Lower leg skin (tissue), 4 donors: ENCODE measurements around the gene CDC73. TPM values are rescaled to one million over a fixed set of nuclear protein-coding genes. Genes with fewer than 3 reads are reported as not detected.

ENCODE experiments used
- DNase-seq, 2 donors: peaks; one replicate each; pipeline ENCODE4 v3.0.0-alpha.2; 2019; ENCODE audit warnings: low spot score in 2 of 2
- H3K4me3 ChIP-seq: fragments of 200-600 bp; sonication (generic); 2 replicates; pipeline ENCODE4 v1.5.1; 2017; ENCODE audit warnings: mild to moderate bottlenecking, low read depth; ENCODE audit not compliant: poor library complexity, severe bottlenecking
- POLR2A ChIP-seq, 2 donors: fragments of 450-650 bp; IDR thresholded peaks; one replicate each; pipeline ENCODE4 v1.6.1; 2016 to 2017; ENCODE audit warnings: antibody characterized with exemption in 2 of 2, mild to moderate bottlenecking in 1 of 2, moderate library complexity in 1 of 2
- WGBS, 2 donors: methylation state at CpG; one replicate each; pipeline ENCODE4 v1.1.5; 2018; 5-methylcytosine and 5-hydroxymethylcytosine counted together
- intact Hi-C: fragments of 100-400 bp; cut with DNase I; formaldehyde crosslinking; loops from one replicate; pipeline ENCODE4 v1.15.0; 2023; ENCODE audit warnings: low total_unique reads
- total RNA-seq, 4 donors: library from RNA; depleted of rRNA; stranded (reverse); fragments of >200 nt; gene quantifications; one replicate each; pipeline ENCODE4 v1.1.0, GENCODE V29; 2016
- TF ChIP-seq, protein P1 (sequence below), 3 donors: fragments of 450-650 bp; IDR thresholded peaks; one replicate each; pipeline ENCODE4 v1.5.1; 2016; ENCODE audit warnings: antibody characterized with exemption in 3 of 3, mild to moderate bottlenecking in 3 of 3, moderate library complexity in 2 of 3

Gene CDC73
- total RNA-seq, 4 donors from 2014 or later, result 19.2 to 23.7 (median 20.0) TPM

DNA sequence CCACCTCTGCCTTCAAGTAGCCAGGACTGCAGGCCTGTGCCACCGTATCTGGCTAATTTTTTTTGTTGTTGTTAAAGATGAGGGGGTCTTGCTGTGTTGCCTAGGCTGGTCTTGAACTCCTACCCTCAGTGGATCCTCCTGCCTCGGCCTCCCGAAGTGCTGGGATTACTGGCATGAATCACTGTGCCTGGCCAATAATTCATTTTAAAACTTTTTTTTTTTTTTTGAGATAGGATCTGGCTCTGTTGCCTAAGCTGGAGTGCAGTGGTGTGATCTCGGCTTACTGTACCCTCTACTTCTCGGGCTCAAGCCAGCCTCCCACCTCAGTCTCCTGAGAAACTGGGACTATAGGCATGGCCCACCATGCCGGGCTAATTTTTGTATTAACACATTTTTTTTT is 3.5 kb downstream of the CDC73 start:
- 91 to 93% methylated on average over 6 of the region's 6 CpGs for WGBS, 2 donors
- no peak overlapping the region for H3K4me3 ChIP-seq
- TF ChIP-seq POLR2A (IDR thresholded peaks at IDR 0.05), result no peak
- TF ChIP-seq, protein P1, sequence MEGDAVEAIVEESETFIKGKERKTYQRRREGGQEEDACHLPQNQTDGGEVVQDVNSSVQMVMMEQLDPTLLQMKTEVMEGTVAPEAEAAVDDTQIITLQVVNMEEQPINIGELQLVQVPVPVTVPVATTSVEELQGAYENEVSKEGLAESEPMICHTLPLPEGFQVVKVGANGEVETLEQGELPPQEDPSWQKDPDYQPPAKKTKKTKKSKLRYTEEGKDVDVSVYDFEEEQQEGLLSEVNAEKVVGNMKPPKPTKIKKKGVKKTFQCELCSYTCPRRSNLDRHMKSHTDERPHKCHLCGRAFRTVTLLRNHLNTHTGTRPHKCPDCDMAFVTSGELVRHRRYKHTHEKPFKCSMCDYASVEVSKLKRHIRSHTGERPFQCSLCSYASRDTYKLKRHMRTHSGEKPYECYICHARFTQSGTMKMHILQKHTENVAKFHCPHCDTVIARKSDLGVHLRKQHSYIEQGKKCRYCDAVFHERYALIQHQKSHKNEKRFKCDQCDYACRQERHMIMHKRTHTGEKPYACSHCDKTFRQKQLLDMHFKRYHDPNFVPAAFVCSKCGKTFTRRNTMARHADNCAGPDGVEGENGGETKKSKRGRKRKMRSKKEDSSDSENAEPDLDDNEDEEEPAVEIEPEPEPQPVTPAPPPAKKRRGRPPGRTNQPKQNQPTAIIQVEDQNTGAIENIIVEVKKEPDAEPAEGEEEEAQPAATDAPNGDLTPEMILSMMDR (IDR thresholded peaks at IDR 0.05), result no peak
- no peak for DNase-seq
- intact Hi-C loops, result no loop called here

DNA sequence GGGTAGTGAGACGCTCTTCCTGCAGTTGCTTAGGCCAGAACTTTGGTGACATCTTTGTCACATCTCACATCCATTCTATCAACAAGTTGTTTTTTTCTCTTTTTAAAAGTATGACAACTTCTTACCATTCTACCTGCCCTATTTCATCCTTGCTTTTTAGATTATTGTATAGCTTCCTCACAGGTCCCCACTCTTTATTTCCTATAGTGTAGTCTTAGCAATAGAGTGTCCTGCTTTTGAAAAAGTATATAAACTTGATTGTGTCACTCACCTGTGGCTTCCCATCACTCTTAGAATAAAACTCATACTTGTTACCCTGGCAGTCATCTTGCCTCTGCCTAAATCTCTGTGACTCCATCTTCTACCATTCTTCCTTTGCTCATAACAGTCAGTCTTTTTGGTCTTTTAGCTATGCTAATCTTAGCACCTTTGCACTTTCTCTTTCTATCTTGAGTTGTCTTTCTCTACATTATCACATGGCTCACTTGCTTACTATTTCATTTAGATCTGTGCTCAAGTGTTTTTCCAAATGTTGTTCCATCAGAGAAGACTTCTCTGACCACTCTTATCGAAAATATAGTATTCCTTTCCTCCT is 9.5 kb downstream of the CDC73 start:
- TF ChIP-seq, protein P1 (IDR thresholded peaks at IDR 0.05), result no peak
- TF ChIP-seq POLR2A (IDR thresholded peaks at IDR 0.05), result no peak
- H3K4me3 ChIP-seq, result no peak overlapping the region
- no peak for DNase-seq
- intact Hi-C loops, result no loop called here
- WGBS, 2 donors, result 99 to 100% methylated on average over 2 of the region's 2 CpGs

DNA sequence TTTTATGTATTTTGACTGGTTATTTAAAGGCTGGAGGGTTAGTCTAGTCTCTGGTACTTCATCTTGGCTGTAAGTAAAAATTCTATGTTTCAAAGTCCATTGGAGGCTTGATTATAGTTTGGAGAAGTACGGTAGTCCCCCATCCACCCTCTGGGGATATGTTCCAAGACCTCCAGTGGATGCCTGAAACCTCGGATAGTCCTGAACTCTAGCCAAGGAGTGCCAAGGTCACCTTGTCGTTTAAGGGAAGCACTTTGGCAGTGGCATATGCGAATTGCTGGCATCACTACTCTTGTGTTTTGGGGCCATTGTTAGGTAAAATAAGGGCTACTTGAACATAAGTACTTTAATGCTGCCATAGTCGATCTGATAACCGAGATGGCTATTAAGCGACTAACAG is 18.4 kb downstream of the CDC73 start:
- H3K4me3 ChIP-seq, result no peak overlapping the region
- TF ChIP-seq, protein P1 (IDR thresholded peaks at IDR 0.05), result no peak
- TF ChIP-seq POLR2A (IDR thresholded peaks at IDR 0.05), result no peak
- WGBS, 2 donors, result 86 to 90% methylated on average over 7 of the region's 7 CpGs
- intact Hi-C loops, result no loop called here
- DNase-seq, result no peak

DNA sequence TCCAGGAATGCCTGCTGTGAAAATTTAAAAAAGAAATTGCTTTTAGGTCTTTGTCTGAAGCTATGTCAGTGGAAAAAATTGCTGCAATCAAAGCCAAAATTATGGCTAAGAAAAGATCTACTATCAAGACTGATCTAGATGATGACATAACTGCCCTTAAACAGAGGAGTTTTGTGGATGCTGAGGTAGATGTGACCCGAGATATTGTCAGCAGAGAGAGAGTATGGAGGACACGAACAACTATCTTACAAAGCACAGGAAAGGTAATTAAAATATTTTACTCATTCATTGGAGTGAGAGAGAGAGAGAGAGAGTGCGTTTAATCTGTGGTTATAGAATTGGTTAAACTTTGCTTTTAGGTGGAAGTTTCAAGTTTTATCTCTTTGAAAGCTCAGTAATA is 20.0 kb downstream of the CDC73 start:
- WGBS, 2 donors, result 62 to 73% methylated on average over 3 of the region's 3 CpGs
- no peak for DNase-seq
- TF ChIP-seq, protein P1 (IDR thresholded peaks at IDR 0.05), result no peak
- no peak for TF ChIP-seq POLR2A (IDR thresholded peaks at IDR 0.05)
- no peak overlapping the region for H3K4me3 ChIP-seq
- intact Hi-C loops, result no loop called here

DNA sequence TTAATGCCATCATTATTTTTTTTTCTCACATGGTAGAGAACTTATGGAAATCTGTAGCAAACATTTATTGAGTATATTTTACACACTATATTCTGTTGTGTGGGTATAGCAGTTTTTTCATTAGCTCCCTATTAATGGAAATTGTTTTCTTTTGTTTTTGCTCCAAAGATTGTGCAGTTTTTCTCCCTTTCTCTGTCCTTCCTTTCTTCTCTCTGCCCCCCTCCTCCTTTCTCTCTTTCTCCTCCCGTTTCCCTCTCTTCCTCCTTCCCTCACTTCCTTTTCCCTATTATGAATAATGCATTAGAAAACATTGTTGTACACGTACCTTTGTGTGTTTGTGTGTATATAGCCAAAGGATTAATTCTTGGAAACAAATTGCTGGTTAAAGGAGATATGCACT is 20.6 kb downstream of the CDC73 start:
- intact Hi-C loops, result no loop called here
- TF ChIP-seq, protein P1 (IDR thresholded peaks at IDR 0.05), result no peak
- TF ChIP-seq POLR2A (IDR thresholded peaks at IDR 0.05), result no peak
- no peak for DNase-seq
- H3K4me3 ChIP-seq, result no peak overlapping the region
- WGBS, 2 donors, result 56 to 57% methylated on average over 2 of the region's 2 CpGs

DNA sequence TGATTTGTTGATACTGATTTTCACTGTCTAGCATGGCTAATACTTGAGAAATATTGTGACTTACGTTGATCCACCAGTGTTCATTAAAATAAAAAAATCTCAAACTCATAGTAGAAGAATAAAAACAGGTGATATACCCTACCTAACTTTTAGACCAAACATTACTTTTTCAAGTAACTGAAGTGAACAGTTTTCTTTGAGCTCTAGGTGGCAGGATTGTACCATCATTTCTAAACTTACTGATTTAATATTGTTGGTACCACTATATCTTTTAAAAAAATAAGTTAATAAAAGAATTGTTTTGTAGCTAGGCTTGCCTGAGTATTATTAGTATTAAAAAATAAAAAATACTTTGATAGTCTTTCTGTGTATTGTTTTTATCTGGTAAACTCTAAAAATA is 21.5 kb downstream of the CDC73 start:
- TF ChIP-seq, protein P1 (IDR thresholded peaks at IDR 0.05), result no peak
- TF ChIP-seq POLR2A (IDR thresholded peaks at IDR 0.05), result no peak

More for the DNA sequence above, 21.5 kb downstream of the CDC73 start:
- 81 to 86% methylated on average over 1 of the region's 1 CpG for WGBS, 2 donors
- intact Hi-C loops, result no loop called here
- no peak for DNase-seq
- H3K4me3 ChIP-seq, result no peak overlapping the region
